Upper lobe of right lung (tissue), 1 donor: Measurements from ENCODE around the gene TBL1X. TPM values are rescaled to one million over a fixed set of nuclear protein-coding genes. Genes with fewer than 3 reads are reported as not detected.
A peak's percentile ranks its signal among the peaks of the same experiment; 100 is the strongest.

Source experiments
- ATAC-seq: fragments of 200-7000 bp; cut with Tn5 transposase; one replicate; pipeline ENCODE4 v1.9.1; 2020; ENCODE audit warnings: mild to moderate bottlenecking, moderate library complexity
- DNase-seq: peaks from one replicate; pipeline ENCODE4 v3.0.0-alpha.2; 2020
- H3K27ac ChIP-seq: fragments of 200-600 bp; one replicate; pipeline ENCODE4 v1.8.0; 2022
- H3K27me3 ChIP-seq: fragments of 200-600 bp; one replicate; pipeline ENCODE4 v1.8.0; 2022; ENCODE audit warnings: mild to moderate bottlenecking
- H3K36me3 ChIP-seq: fragments of 200-600 bp; one replicate; pipeline ENCODE4 v1.8.0; 2022
- H3K4me1 ChIP-seq: fragments of 200-600 bp; one replicate; pipeline ENCODE4 v1.8.0; 2022
- H3K4me3 ChIP-seq: fragments of 200-600 bp; one replicate; pipeline ENCODE4 v1.8.0; 2022; ENCODE audit warnings: mild to moderate bottlenecking
- H3K9me3 ChIP-seq: fragments of 200-600 bp; one replicate; pipeline ENCODE4 v1.8.0; 2022
- CTCF ChIP-seq: fragments of 200-600 bp; IDR thresholded peaks from one replicate; pipeline ENCODE4 v1.8.0; 2022; ENCODE audit warnings: antibody characterized with exemption
- intact Hi-C: fragments of 100-400 bp; cut with DNase I; formaldehyde crosslinking; loops from one replicate; pipeline ENCODE4 v1.11.0; 2022
- total RNA-seq: library from RNA; stranded (reverse); fragmentation: NEBNext Ultra II Directional; extraction: Animal tissue kit (Norgen Biotek cat#: 25700); gene quantifications from one replicate; pipeline ENCODE4 v1.2.1, GENCODE V29; 2021
- donor health status: DM: no; HTN: yes; CAD: no; lungs with severe emphysema.

Gene TBL1X
- total RNA-seq, 1 donor from 2014 or later, result 18.4 TPM

- Histone ChIP-seq H3K27me3 (no peaks in the 10 kb centered on the region), H3K4me1 (no peaks in the 10 kb centered on the region), H3K4me3 (no peak overlapping the region), H3K27ac (no peak overlapping the region), H3K36me3 (no peaks in the 10 kb centered on the region), H3K9me3 (no peaks in the 10 kb centered on the region)
- no peak for TF ChIP-seq CTCF
- intact Hi-C loops, result no loop called here
- no peak for DNase-seq
- no peak for ATAC-seq
Observed at GRCh38 chrX:9557091-9557490, 92.2 kb downstream of the TBL1X start.

GRCh38 chrX:9557521-9557920 lies 92.7 kb downstream of the TBL1X start:
- Histone ChIP-seq H3K4me1 (no peaks in the 10 kb centered on the region), H3K4me3 (no peak overlapping the region), H3K27me3 (no peaks in the 10 kb centered on the region), H3K36me3 (no peaks in the 10 kb centered on the region), H3K27ac (no peak overlapping the region), H3K9me3 (no peaks in the 10 kb centered on the region)
- no peak for TF ChIP-seq CTCF
- no peak for DNase-seq
- intact Hi-C loops, result no loop called here
- ATAC-seq, result no peak

GRCh38 chrX:9558615-9559014 lies 93.8 kb downstream of the TBL1X start:
- no peak overlapping the region for H3K27ac ChIP-seq
- TF ChIP-seq CTCF, result no peak
- intact Hi-C loops, result no loop called here
- no peak overlapping the region for H3K4me3 ChIP-seq
- H3K27me3 ChIP-seq, result no peaks in the 10 kb centered on the region
- ATAC-seq (no peak), DNase-seq (no peak)
- H3K36me3 ChIP-seq, result no peaks in the 10 kb centered on the region
- no peaks in the 10 kb centered on the region for H3K4me1 ChIP-seq
- H3K9me3 ChIP-seq, result no peaks in the 10 kb centered on the region

GRCh38 chrX:9560219-9560618 lies 95.4 kb downstream of the TBL1X start:
- H3K27ac ChIP-seq, result no peak overlapping the region
- no peaks in the 10 kb centered on the region for H3K9me3 ChIP-seq
- intact Hi-C loops, result no loop called here
- no peaks in the 10 kb centered on the region for H3K4me1 ChIP-seq
- H3K27me3 ChIP-seq, result no peaks in the 10 kb centered on the region
- TF ChIP-seq CTCF, result no peak
- no peaks in the 10 kb centered on the region for H3K36me3 ChIP-seq
- H3K4me3 ChIP-seq, result no peak overlapping the region
- DNase-seq (no peak), ATAC-seq (no peak)

- H3K27ac ChIP-seq, result no peak overlapping the region
- no peaks in the 10 kb centered on the region for H3K4me1 ChIP-seq
- TF ChIP-seq CTCF, result no peak
- DNase-seq, result no peak
- H3K36me3 ChIP-seq, result no peaks in the 10 kb centered on the region
- no peaks in the 10 kb centered on the region for H3K27me3 ChIP-seq
- no peak for ATAC-seq
- H3K4me3 ChIP-seq, result no peak overlapping the region
- intact Hi-C loops, result no loop called here
- no peaks in the 10 kb centered on the region for H3K9me3 ChIP-seq
Observed at GRCh38 chrX:9561199-9561598, 96.3 kb downstream of the TBL1X start.

GRCh38 chrX:9562851-9563250 lies 98.0 kb downstream of the TBL1X start:
- no peak for DNase-seq
- intact Hi-C loops, result no loop called here
- H3K36me3 ChIP-seq, result no peaks in the 10 kb centered on the region
- peak; percentile 57 for ATAC-seq
- H3K27me3 ChIP-seq, result no peaks in the 10 kb centered on the region
- H3K4me3 ChIP-seq, result no peak overlapping the region
- no peak for TF ChIP-seq CTCF
- H3K4me1 ChIP-seq, result no peaks in the 10 kb centered on the region
- H3K27ac ChIP-seq, result no peak overlapping the region
- no peaks in the 10 kb centered on the region for H3K9me3 ChIP-seq
